Breast epithelium (tissue), 4 donors: ENCODE measurements around the gene ADGRV1. TPM values are rescaled to one million over a fixed set of nuclear protein-coding genes. Genes with fewer than 3 reads are reported as not detected.

Experiments
- DNase-seq, 2 donors: peaks; one replicate each; pipeline ENCODE4 v3.0.0-alpha.2; 2019; ENCODE audit warnings: low spot score in 2 of 2
- H3K27ac ChIP-seq, 2 donors: fragments of 200-600 bp; sonication (generic) in 1 of 2; one replicate each; pipeline ENCODE4 v1.5.1; 2016 to 2019; ENCODE audit warnings: mild to moderate bottlenecking in 1 of 2
- H3K27me3 ChIP-seq, 2 donors: fragments of 200-600 bp; sonication (generic) in 1 of 2; one replicate each; pipeline versions ENCODE4 v1.5.1 to v1.6.0; 2017 to 2019; ENCODE audit warnings: control low read depth in 1 of 2, mild to moderate bottlenecking in 1 of 2
- H3K36me3 ChIP-seq: fragments of 200-600 bp; one replicate; pipeline ENCODE4 v1.5.1; 2019
- H3K4me1 ChIP-seq, 2 donors: fragments of 200-600 bp; sonication (generic); one replicate each; pipeline ENCODE4 v1.5.1; 2016 to 2019; ENCODE audit warnings: control low read depth in 1 of 2
- H3K4me3 ChIP-seq, 3 donors: fragments of 200-600 bp; sonication (generic); 1 replicate in 2 of 3; 2 replicates in 1 of 3; pipeline ENCODE4 v1.5.1; 2016 to 2019; ENCODE audit warnings: mild to moderate bottlenecking in 3 of 3, moderate library complexity in 2 of 3
- H3K9me3 ChIP-seq, 2 donors: fragments of 200-600 bp; sonication (generic) in 1 of 2; one replicate each; pipeline ENCODE4 v1.5.1; 2016 to 2019; ENCODE audit warnings: control low read depth in 1 of 2
- CTCF ChIP-seq, 3 donors: fragments of 450-650 bp; IDR thresholded peaks; one replicate each; pipeline ENCODE4 v1.5.1; 2016 to 2017; ENCODE audit warnings: antibody characterized with exemption in 3 of 3, mild to moderate bottlenecking in 3 of 3, moderate library complexity in 3 of 3
- POLR2A ChIP-seq: fragments of 450-650 bp; IDR thresholded peaks from one replicate; pipeline ENCODE4 v1.6.1; 2016; ENCODE audit warnings: antibody characterized with exemption, mild to moderate bottlenecking, moderate library complexity
- POLR2AphosphoS5 ChIP-seq, 3 donors: sonication (generic); formaldehyde crosslinking; IDR thresholded peaks; one replicate each; pipeline ENCODE4 v1.6.1; 2017; ENCODE audit warnings: antibody characterized with exemption in 3 of 3
- intact Hi-C: fragments of 100-400 bp; cut with DNase I; formaldehyde crosslinking; loops from one replicate; pipeline ENCODE4 v1.15.1; 2023; ENCODE audit warnings: low total_unique reads
- total RNA-seq, 3 donors: library from RNA; depleted of rRNA; stranded (reverse); fragments of >200 nt; gene quantifications; one replicate each; pipeline ENCODE4 v1.1.0, GENCODE V29; 2016

The ADGRV1 gene
- total RNA-seq, 3 donors from 2014 or later = 0.32 to 85.2 (median 55.3) TPM

GRCh38 chr5:91125916-91126315 lies 567.3 kb downstream of the ADGRV1 start:
- Histone ChIP-seq H3K36me3 (no peaks in the 10 kb centered on the region), H3K27me3 (no peaks in the 10 kb centered on the region), H3K27ac (peak overlapping the region; percentile 82 to 86), H3K4me1 (peaks cover 4 to 32% of the 10 kb centered on the region in 2 donors), H3K4me3 (no peak overlapping the region), H3K9me3 (no peaks in the 10 kb centered on the region)
- no peak for DNase-seq
- intact Hi-C loops = no loop called here
- TF ChIP-seq POLR2AphosphoS5 (IDR thresholded peaks at IDR 0.05) = no peak
- TF ChIP-seq CTCF (IDR thresholded peaks at IDR 0.05) = no peak
- no peak for TF ChIP-seq POLR2A

- TF ChIP-seq POLR2A (no peak), POLR2AphosphoS5 (IDR thresholded peaks at IDR 0.05) (peak in 1 of 3 donors; percentile 10), CTCF (IDR thresholded peaks at IDR 0.05) (no peak)
- no peak for DNase-seq
- Histone ChIP-seq H3K27me3 (no peaks in the 10 kb centered on the region), H3K27ac (peak overlapping the region; percentile 82 to 86), H3K36me3 (no peaks in the 10 kb centered on the region), H3K9me3 (no peaks in the 10 kb centered on the region), H3K4me3 (peak overlapping the region in 1 of 3 donors; percentile 13), H3K4me1 (peaks cover 4 to 32% of the 10 kb centered on the region in 2 donors)
- intact Hi-C loops = no loop called here
Observed at GRCh38 chr5:91126448-91126847, 567.9 kb downstream of the ADGRV1 start.

GRCh38 chr5:91126888-91127287 lies 568.3 kb downstream of the ADGRV1 start:
- DNase-seq = no peak
- Histone ChIP-seq H3K4me3 (peak overlapping the region in 1 of 3 donors; percentile 13), H3K9me3 (no peaks in the 10 kb centered on the region), H3K4me1 (peaks cover 4 to 32% of the 10 kb centered on the region in 2 donors), H3K36me3 (no peaks in the 10 kb centered on the region), H3K27ac (peak overlapping the region; percentile 82 to 86), H3K27me3 (no peaks in the 10 kb centered on the region)
- TF ChIP-seq POLR2AphosphoS5 (IDR thresholded peaks at IDR 0.05) (no peak), POLR2A (no peak), CTCF (IDR thresholded peaks at IDR 0.05) (no peak)
- intact Hi-C loops = no loop called here

- intact Hi-C loops = no loop called here
- Histone ChIP-seq H3K9me3 (no peaks in the 10 kb centered on the region), H3K4me1 (peaks cover 4 to 32% of the 10 kb centered on the region in 2 donors), H3K27ac (peak overlapping the region; percentile 82 to 86), H3K4me3 (no peak overlapping the region), H3K36me3 (no peaks in the 10 kb centered on the region), H3K27me3 (no peaks in the 10 kb centered on the region)
- DNase-seq = no peak
- no peak for TF ChIP-seq CTCF (IDR thresholded peaks at IDR 0.05)
- no peak for TF ChIP-seq POLR2A
- no peak for TF ChIP-seq POLR2AphosphoS5 (IDR thresholded peaks at IDR 0.05)
Observed at GRCh38 chr5:91127456-91128081, 569.0 kb downstream of the ADGRV1 start.

GRCh38 chr5:91128604-91129003 lies 570.0 kb downstream of the ADGRV1 start:
- TF ChIP-seq POLR2AphosphoS5 (IDR thresholded peaks at IDR 0.05) = no peak
- no peak for TF ChIP-seq POLR2A
- TF ChIP-seq CTCF (IDR thresholded peaks at IDR 0.05) = no peak
- DNase-seq = no peak
- Histone ChIP-seq H3K4me3 (no peak overlapping the region), H3K36me3 (no peaks in the 10 kb centered on the region), H3K9me3 (no peaks in the 10 kb centered on the region), H3K4me1 (peaks cover 4 to 30% of the 10 kb centered on the region in 2 donors), H3K27me3 (no peaks in the 10 kb centered on the region), H3K27ac (peak overlapping the region; percentile 82 to 86)
- intact Hi-C loops = no loop called here
